ENCODE measurements around the gene EPRS1. TPM values are rescaled to one million over a fixed set of nuclear protein-coding genes. Genes with fewer than 3 reads are reported as not detected.

Gene EPRS1
- total RNA-seq, 1 experiment from 2014 or later, result 187 TPM

GRCh38 chr1:220001095-220001501, 45.2 kb downstream of the EPRS1 start:
- no peak overlapping the region for H3K27ac ChIP-seq (ENCODE audit: low read length)
- H3K4me3 ChIP-seq (ENCODE audit: low read length), result no peak overlapping the region
- H3K36me3 ChIP-seq (ENCODE audit: insufficient read depth, low read length), result peaks cover 74% of the 10 kb centered on the region
- H3K9ac ChIP-seq (ENCODE audit: low read length), result no peak overlapping the region
- H4K20me1 ChIP-seq (ENCODE audit: insufficient read depth, low read depth, low read length), result no peaks in the 10 kb centered on the region
- DNase-seq, result no peak
- no peaks in the 10 kb centered on the region for H3K27me3 ChIP-seq (ENCODE audit: low read length)
- no peaks in the 10 kb centered on the region for H3K9me2 ChIP-seq (replicated peaks; ENCODE audit: insufficient read depth, low read length)
- H3K4me2 ChIP-seq (ENCODE audit: low read depth, low read length, poor library complexity, severe bottlenecking), result no peak overlapping the region
- H3K79me2 ChIP-seq (ENCODE audit: low read length), result peaks cover 10% of the 10 kb centered on the region; the same call in 1 of the 2 replicates
- H2AFZ ChIP-seq (ENCODE audit: low read length), result no peak overlapping the region
- no peaks in the 10 kb centered on the region for H3K4me1 ChIP-seq (ENCODE audit: low read length)
- no peaks in the 10 kb centered on the region for H3K9me3 ChIP-seq (ENCODE audit: low read length)

- no peak overlapping the region for H3K4me3 ChIP-seq (ENCODE audit: low read length)
- no peak overlapping the region for H2AFZ ChIP-seq (ENCODE audit: low read length)
- H3K9me3 ChIP-seq (ENCODE audit: low read length), result no peaks in the 10 kb centered on the region
- no peaks in the 10 kb centered on the region for H3K9me2 ChIP-seq (replicated peaks; ENCODE audit: insufficient read depth, low read length)
- H3K79me2 ChIP-seq (ENCODE audit: low read length), result peaks cover 6% of the 10 kb centered on the region; the same call in 1 of the 2 replicates
- no peak overlapping the region for H3K27ac ChIP-seq (ENCODE audit: low read length)
- no peak for DNase-seq
- no peak overlapping the region for H3K9ac ChIP-seq (ENCODE audit: low read length)
- no peak overlapping the region for H3K4me2 ChIP-seq (ENCODE audit: low read depth, low read length, poor library complexity, severe bottlenecking)
- H4K20me1 ChIP-seq (ENCODE audit: insufficient read depth, low read depth, low read length), result no peaks in the 10 kb centered on the region
- peaks cover 79% of the 10 kb centered on the region for H3K36me3 ChIP-seq (ENCODE audit: insufficient read depth, low read length)
- H3K4me1 ChIP-seq (ENCODE audit: low read length), result no peaks in the 10 kb centered on the region
- H3K27me3 ChIP-seq (ENCODE audit: low read length), result no peaks in the 10 kb centered on the region
These were observed 46.5 kb downstream of the EPRS1 start for GRCh38 chr1:219999821-220000220.

Other genes starting within 250 kb of the EPRS1 start
- gene SLC30A10, start 117.9 kb downstream of the EPRS1 start, total RNA-seq (2014; rRNA removed; shearing (Covaris generic); ENCODE audit: low replicate concordance), result not detected in 2 replicates
- 65.3 and 69.1 TPM in 2 replicates for gene BPNT1, start 43.3 kb upstream of the EPRS1 start, total RNA-seq (2014; rRNA removed; shearing (Covaris generic); ENCODE audit: low replicate concordance)
- 68.3 and 79.8 TPM in 2 replicates for gene IARS2, start 47.6 kb upstream of the EPRS1 start, total RNA-seq (2014; rRNA removed; shearing (Covaris generic); ENCODE audit: low replicate concordance)
- 33.5 and 64.6 TPM in 2 replicates for gene RAB3GAP2, start 225.9 kb upstream of the EPRS1 start, total RNA-seq (2014; rRNA removed; shearing (Covaris generic); ENCODE audit: low replicate concordance)